ENCODE data around the gene GABRG3. TPM values are rescaled to one million over a fixed set of nuclear protein-coding genes. Genes with fewer than 3 reads are reported as not detected.

The GABRG3 gene
- polyA plus RNA-seq, 1 experiment: not detected

- no peak overlapping the region for H3K4me3 ChIP-seq (ENCODE audit: low read depth, low read length)
- POLR2A ChIA-PET: no interaction called here
- no peak for DNase-seq (ENCODE audit: low read depth, low spot score)
- H3K9me3 ChIP-seq (ENCODE audit: control insufficient read depth, insufficient read depth, low read length): no peaks in the 10 kb centered on the region
- CTCF ChIA-PET: no interaction called here
- no peak overlapping the region for H3K27ac ChIP-seq (ENCODE audit: low read depth, low read length)
- no peaks in the 10 kb centered on the region for H3K27me3 ChIP-seq (ENCODE audit: control insufficient read depth, insufficient read depth, low read length)
- TF ChIP-seq, protein P1, sequence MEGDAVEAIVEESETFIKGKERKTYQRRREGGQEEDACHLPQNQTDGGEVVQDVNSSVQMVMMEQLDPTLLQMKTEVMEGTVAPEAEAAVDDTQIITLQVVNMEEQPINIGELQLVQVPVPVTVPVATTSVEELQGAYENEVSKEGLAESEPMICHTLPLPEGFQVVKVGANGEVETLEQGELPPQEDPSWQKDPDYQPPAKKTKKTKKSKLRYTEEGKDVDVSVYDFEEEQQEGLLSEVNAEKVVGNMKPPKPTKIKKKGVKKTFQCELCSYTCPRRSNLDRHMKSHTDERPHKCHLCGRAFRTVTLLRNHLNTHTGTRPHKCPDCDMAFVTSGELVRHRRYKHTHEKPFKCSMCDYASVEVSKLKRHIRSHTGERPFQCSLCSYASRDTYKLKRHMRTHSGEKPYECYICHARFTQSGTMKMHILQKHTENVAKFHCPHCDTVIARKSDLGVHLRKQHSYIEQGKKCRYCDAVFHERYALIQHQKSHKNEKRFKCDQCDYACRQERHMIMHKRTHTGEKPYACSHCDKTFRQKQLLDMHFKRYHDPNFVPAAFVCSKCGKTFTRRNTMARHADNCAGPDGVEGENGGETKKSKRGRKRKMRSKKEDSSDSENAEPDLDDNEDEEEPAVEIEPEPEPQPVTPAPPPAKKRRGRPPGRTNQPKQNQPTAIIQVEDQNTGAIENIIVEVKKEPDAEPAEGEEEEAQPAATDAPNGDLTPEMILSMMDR (IDR thresholded peaks at IDR 0.05; ENCODE audit: low read depth, low read length): no peak
Measured at GRCh38 chr15:27422997-27423396, 452.0 kb downstream of the GABRG3 start.

DNA sequence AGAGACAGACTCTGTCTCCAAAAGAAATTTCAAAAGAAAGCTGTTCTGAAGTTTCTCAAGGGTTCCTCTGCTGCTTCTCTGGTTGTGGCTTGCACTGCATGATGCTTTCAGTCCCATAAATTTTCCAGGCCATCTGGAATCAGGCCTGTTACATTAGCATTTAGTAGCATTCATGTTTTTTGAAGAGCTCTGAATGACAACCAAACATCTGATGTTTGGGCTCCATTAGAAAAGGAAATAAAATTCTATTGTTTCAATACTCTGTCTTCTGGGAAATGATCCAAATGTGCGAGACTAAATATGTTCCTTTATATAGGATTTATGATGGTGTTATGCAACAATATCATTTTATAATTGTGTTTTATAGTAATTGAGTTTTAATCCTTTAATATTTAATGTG, 455.8 kb downstream of the GABRG3 start:
- Histone ChIP-seq H3K27me3 (ENCODE audit: control insufficient read depth, insufficient read depth, low read length) (no peaks in the 10 kb centered on the region), H3K9me3 (ENCODE audit: control insufficient read depth, insufficient read depth, low read length) (no peaks in the 10 kb centered on the region), H3K4me3 (ENCODE audit: low read depth, low read length) (no peak overlapping the region), H3K27ac (ENCODE audit: low read depth, low read length) (no peak overlapping the region)
- ChIA-PET CTCF (no interaction called here), POLR2A (no interaction called here)
- TF ChIP-seq, protein P1 (IDR thresholded peaks at IDR 0.05; ENCODE audit: low read depth, low read length): no peak
- DNase-seq (ENCODE audit: low read depth, low spot score): no peak

- Histone ChIP-seq H3K4me3 (ENCODE audit: low read depth, low read length) (no peak overlapping the region), H3K27me3 (ENCODE audit: control insufficient read depth, insufficient read depth, low read length) (no peaks in the 10 kb centered on the region), H3K9me3 (ENCODE audit: control insufficient read depth, insufficient read depth, low read length) (no peaks in the 10 kb centered on the region), H3K27ac (ENCODE audit: low read depth, low read length) (no peak overlapping the region)
- POLR2A ChIA-PET: no interaction called here
- TF ChIP-seq, protein P1 (IDR thresholded peaks at IDR 0.05; ENCODE audit: low read depth, low read length): no peak
- CTCF ChIA-PET: no interaction called here
- DNase-seq (ENCODE audit: low read depth, low spot score): no peak
Measured at GRCh38 chr15:27427276-27427675, 456.3 kb downstream of the GABRG3 start.

DNA sequence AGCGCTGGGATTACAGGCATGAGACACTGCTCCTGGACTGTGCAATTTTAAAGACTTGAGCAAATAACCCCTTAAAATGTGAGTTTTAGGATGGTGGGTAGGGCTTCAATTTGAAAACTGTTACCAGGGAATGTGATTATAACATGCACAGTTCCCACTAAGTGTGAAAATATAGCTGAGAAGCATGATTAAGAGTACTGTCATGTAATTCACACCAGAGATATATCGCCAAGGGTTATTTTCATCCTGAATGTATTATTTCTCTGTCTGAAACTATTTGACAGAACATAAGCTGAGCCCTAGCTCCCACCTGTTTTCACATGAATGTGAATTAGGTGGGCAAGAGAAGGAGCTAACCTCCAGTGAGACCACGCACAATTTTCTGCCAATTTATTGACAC, 457.2 kb downstream of the GABRG3 start:
- no peaks in the 10 kb centered on the region for H3K27me3 ChIP-seq (ENCODE audit: control insufficient read depth, insufficient read depth, low read length)
- ChIA-PET CTCF (no interaction called here), POLR2A (no interaction called here)
- no peaks in the 10 kb centered on the region for H3K9me3 ChIP-seq (ENCODE audit: control insufficient read depth, insufficient read depth, low read length)
- H3K4me3 ChIP-seq (ENCODE audit: low read depth, low read length): no peak overlapping the region
- no peak for DNase-seq (ENCODE audit: low read depth, low spot score)
- H3K27ac ChIP-seq (ENCODE audit: low read depth, low read length): no peak overlapping the region
- TF ChIP-seq, protein P1 (IDR thresholded peaks at IDR 0.05; ENCODE audit: low read depth, low read length): no peak

GRCh38 chr15:27429577-27429976, 458.6 kb downstream of the GABRG3 start:
- Histone ChIP-seq H3K27ac (ENCODE audit: low read depth, low read length) (no peak overlapping the region), H3K27me3 (ENCODE audit: control insufficient read depth, insufficient read depth, low read length) (no peaks in the 10 kb centered on the region), H3K9me3 (ENCODE audit: control insufficient read depth, insufficient read depth, low read length) (no peaks in the 10 kb centered on the region), H3K4me3 (ENCODE audit: low read depth, low read length) (no peak overlapping the region)
- no peak for DNase-seq (ENCODE audit: low read depth, low spot score)
- TF ChIP-seq, protein P1 (IDR thresholded peaks at IDR 0.05; ENCODE audit: low read depth, low read length): no peak
- CTCF ChIA-PET: no interaction called here
- POLR2A ChIA-PET: no interaction called here

Data from AG04450 (cell line).